GM12873 (cell line): Measurements from ENCODE around the gene PGRMC2.

Experiments
- TF ChIP-seq, protein P1 (sequence below): IDR thresholded peaks from 2 replicates; pipeline ENCODE4 v1.5.1; 2012; ENCODE audit warnings: low read depth, mild to moderate bottlenecking, moderate library complexity, low read length, control low read depth; ENCODE audit not compliant: insufficient read depth; ENCODE audit errors: missing control alignments

PGRMC2 gene, protein sequence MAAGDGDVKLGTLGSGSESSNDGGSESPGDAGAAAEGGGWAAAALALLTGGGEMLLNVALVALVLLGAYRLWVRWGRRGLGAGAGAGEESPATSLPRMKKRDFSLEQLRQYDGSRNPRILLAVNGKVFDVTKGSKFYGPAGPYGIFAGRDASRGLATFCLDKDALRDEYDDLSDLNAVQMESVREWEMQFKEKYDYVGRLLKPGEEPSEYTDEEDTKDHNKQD

GRCh38 chr4:128287141-128287870, at the start of gene PGRMC2:
PGRMC2 (minus strand) TSS chr4:128287813; CDS start chr4:128287790, 23 bp downstream.
- TF ChIP-seq, protein P1, sequence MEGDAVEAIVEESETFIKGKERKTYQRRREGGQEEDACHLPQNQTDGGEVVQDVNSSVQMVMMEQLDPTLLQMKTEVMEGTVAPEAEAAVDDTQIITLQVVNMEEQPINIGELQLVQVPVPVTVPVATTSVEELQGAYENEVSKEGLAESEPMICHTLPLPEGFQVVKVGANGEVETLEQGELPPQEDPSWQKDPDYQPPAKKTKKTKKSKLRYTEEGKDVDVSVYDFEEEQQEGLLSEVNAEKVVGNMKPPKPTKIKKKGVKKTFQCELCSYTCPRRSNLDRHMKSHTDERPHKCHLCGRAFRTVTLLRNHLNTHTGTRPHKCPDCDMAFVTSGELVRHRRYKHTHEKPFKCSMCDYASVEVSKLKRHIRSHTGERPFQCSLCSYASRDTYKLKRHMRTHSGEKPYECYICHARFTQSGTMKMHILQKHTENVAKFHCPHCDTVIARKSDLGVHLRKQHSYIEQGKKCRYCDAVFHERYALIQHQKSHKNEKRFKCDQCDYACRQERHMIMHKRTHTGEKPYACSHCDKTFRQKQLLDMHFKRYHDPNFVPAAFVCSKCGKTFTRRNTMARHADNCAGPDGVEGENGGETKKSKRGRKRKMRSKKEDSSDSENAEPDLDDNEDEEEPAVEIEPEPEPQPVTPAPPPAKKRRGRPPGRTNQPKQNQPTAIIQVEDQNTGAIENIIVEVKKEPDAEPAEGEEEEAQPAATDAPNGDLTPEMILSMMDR, result no peak

DNA sequence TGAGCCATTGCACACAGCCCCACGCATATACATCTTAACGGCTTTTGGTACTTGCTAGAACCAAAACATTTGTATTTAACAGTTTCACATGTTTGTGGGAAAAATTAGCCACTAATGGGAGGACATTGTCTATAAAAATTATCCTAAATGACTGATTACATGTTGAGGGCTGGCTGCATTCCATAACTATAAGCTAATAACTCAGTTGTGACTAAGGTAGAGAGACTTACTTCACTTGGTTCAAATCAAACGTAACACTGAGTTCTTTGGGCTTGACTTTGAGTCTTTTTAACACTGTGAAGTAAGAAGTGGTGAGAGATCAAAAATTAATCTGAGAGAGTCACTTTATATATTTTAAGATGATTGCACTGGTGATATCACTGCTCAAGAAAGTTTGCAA, 47.9 kb upstream of the PGRMC2 start:
- TF ChIP-seq, protein P1, result no peak

DNA sequence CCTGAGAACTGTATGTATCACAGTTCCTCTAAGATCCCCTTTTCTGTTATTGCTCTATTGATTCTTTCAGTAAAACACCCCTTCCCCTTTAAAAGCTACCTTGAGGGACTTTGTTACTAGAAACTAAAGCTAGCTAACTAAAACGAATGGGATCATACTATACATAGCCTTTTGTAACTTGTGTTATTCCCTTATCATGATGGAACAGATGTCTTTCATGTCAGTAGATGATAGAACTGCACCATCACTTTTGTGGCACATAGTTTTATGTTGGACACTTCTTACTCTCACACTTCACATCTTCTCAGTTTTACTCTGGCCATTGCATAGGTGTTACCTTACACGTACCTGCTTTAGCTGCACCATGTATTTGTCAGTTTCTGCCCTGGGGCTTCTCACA, 46.6 kb upstream of the PGRMC2 start:
- TF ChIP-seq, protein P1, result no peak

GRCh38 chr4:128333309-128334018, 45.9 kb upstream of the PGRMC2 start:
- TF ChIP-seq, protein P1, result no peak

- TF ChIP-seq, protein P1, result no peak
Observed at GRCh38 chr4:128332081-128332480, 44.5 kb upstream of the PGRMC2 start.

DNA sequence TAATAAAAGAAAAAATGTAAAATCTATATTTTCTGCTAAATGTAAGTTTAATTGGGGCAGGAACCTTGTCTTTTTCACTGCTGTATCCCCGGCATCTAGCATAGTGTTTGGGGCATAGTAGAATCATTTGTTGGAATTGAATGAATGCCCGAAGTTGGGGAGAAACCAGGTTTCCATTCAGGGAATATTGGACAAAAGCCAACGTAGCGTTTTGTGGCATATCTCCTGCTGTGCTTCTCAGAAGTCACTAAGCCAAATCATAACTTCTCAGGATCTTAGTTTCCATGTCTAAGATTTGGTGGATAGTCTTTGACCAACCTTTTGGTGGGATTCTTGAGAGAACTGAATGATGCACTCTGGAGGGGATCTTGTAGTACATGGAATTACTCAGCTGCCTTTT, 42.0 kb upstream of the PGRMC2 start:
- TF ChIP-seq, protein P1, result no peak

GRCh38 chr4:128328106-128328505, 40.5 kb upstream of the PGRMC2 start:
- TF ChIP-seq, protein P1, result no peak
